GM12801 (cell line): ENCODE measurements around the gene PTPRN2.

Experiments
- CTCF ChIP-seq: IDR thresholded peaks from one replicate; pipeline ENCODE4 v1.5.1; 2011; ENCODE audit warnings: control low read depth; ENCODE audit not compliant: insufficient read length; ENCODE audit errors: extremely low read depth

Gene PTPRN2

GRCh38 chr7:158431055-158431940 is 156.3 kb downstream of the PTPRN2 start:
- TF ChIP-seq CTCF, result no peak

GRCh38 chr7:158430308-158431034 is 157.2 kb downstream of the PTPRN2 start:
- TF ChIP-seq CTCF, result no peak

GRCh38 chr7:158428837-158429753 is 158.5 kb downstream of the PTPRN2 start:
- TF ChIP-seq CTCF, result no peak

GRCh38 chr7:158428131-158428836 is 159.3 kb downstream of the PTPRN2 start:
- no peak for TF ChIP-seq CTCF

- no peak for TF ChIP-seq CTCF
Measured at GRCh38 chr7:158424531-158424930, 163.1 kb downstream of the PTPRN2 start.

GRCh38 chr7:158424011-158424410 is 163.6 kb downstream of the PTPRN2 start:
- TF ChIP-seq CTCF, result no peak
